B cell (primary cell): ENCODE measurements around the gene DCAKD. TPM values are rescaled to one million over a fixed set of nuclear protein-coding genes. Genes with fewer than 3 reads are reported as not detected.

ENCODE experiments used
- ATAC-seq: fragments of 200-7000 bp; cut with Tn5 transposase; one replicate; pipeline ENCODE4 v1.10.0; 2021; ENCODE audit warnings: low read depth, mild to moderate bottlenecking, moderate number of reproducible peaks, moderate library complexity
- CTCF ChIA-PET: fragments of 350-600 bp; sonication (Branson Sonifier 250); formaldehyde crosslinking; loops from one replicate; lab custom pipeline; 2021; ENCODE audit warnings: antibody characterized with exemption, inconsistent platforms; lab: Charles Lee
- POLR2A ChIA-PET: fragments of 350-600 bp; sonication (Branson Sonifier 250); formaldehyde crosslinking; loops from one replicate; lab custom pipeline; 2021; ENCODE audit warnings: antibody characterized with exemption; lab: Charles Lee
- DNase-seq: peaks from one replicate; pipeline ENCODE4 v3.0.0; 2013
- H2AFZ ChIP-seq: 2 replicates; pipeline ENCODE4 v1.6.1; 2012; ENCODE audit warnings: mild to moderate bottlenecking, low read depth, low read length; ENCODE audit not compliant: insufficient read depth, poor library complexity, severe bottlenecking
- H3K27ac ChIP-seq, 2 donors: 1 replicate in 1 of 2; 2 replicates in 1 of 2; pipeline ENCODE4 v1.5.1; 2012 to 2013; ENCODE audit warnings: low read length in 2 of 2, mild to moderate bottlenecking in 2 of 2, moderate library complexity in 1 of 2
- H3K27me3 ChIP-seq, 4 experiments: fragments of 200-600 bp in 1 of 4; sonication (generic) in 1 of 4; replicated peaks in 1 of 4; 1 replicate in 2 of 4; 2 replicates in 2 of 4; pipeline versions ENCODE4 v1.6.1 to v1.7.0; 2013 to 2016; ENCODE audit warnings: low read length in 3 of 4, mild to moderate bottlenecking in 2 of 4, mixed read lengths in 1 of 4, moderate library complexity in 1 of 4; ENCODE audit not compliant: insufficient read depth in 4 of 4, control insufficient read depth in 3 of 4; ENCODE audit errors: control extremely low read depth in 1 of 4
- H3K36me3 ChIP-seq, 2 experiments: replicated peaks in 1 of 2; 1 replicate in 1 of 2; 2 replicates in 1 of 2; pipeline versions ENCODE4 v1.6.1 to v1.7.1; 2013; ENCODE audit warnings: low read length in 1 of 2; ENCODE audit not compliant: insufficient read depth in 2 of 2, control insufficient read depth in 1 of 2; ENCODE audit errors: control extremely low read depth in 1 of 2, extremely low read depth in 1 of 2
- H3K4me1 ChIP-seq, 2 donors: fragments of 200-600 bp in 1 of 2; sonication (generic) in 1 of 2; 1 replicate in 1 of 2; 2 replicates in 1 of 2; pipeline versions ENCODE4 v1.5.1 to v1.6.1; 2013 to 2017; ENCODE audit warnings: low read length in 2 of 2; ENCODE audit not compliant: control insufficient read depth in 2 of 2, insufficient read depth in 2 of 2
- H3K4me2 ChIP-seq: replicated peaks from 2 replicates; pipeline ENCODE3; 2012; ENCODE audit warnings: mild to moderate bottlenecking, low read depth, low read length; ENCODE audit not compliant: poor library complexity, severe bottlenecking
- H3K4me3 ChIP-seq, 5 experiments: fragments of 200-600 bp in 1 of 5; sonication (generic) in 1 of 5; 1 replicate in 3 of 5; 2 replicates in 2 of 5; pipeline versions ENCODE4 v1.5.1 to v1.7.0; 2011 to 2016; ENCODE audit warnings: low read length in 4 of 5, mild to moderate bottlenecking in 4 of 5, low read depth in 2 of 5, control low read depth in 1 of 5, moderate library complexity in 1 of 5; ENCODE audit not compliant: insufficient read depth in 1 of 5; ENCODE audit errors: control extremely low read depth in 1 of 5, extremely low read depth in 1 of 5
- H3K79me2 ChIP-seq: fragments of 200-600 bp; sonication (generic); one replicate; pipeline ENCODE4 v1.6.0; 2016; ENCODE audit warnings: low read length; ENCODE audit not compliant: control insufficient read depth, insufficient read depth
- H3K9ac ChIP-seq: fragments of 200-600 bp; sonication (generic); 2 replicates; pipeline ENCODE4 v1.6.1; 2017; ENCODE audit warnings: mild to moderate bottlenecking, low read length, moderate library complexity
- H3K9me3 ChIP-seq, 3 donors: one replicate each; pipeline versions ENCODE4 v1.6.1 to v1.7.1; 2013; ENCODE audit warnings: low read length in 2 of 3; ENCODE audit not compliant: control insufficient read depth in 2 of 3, insufficient read depth in 1 of 3; ENCODE audit errors: control extremely low read depth in 1 of 3
- H4K20me1 ChIP-seq: 2 replicates; pipeline ENCODE4 v1.6.0; 2012; ENCODE audit warnings: mild to moderate bottlenecking, low read length; ENCODE audit not compliant: insufficient read depth, control insufficient read depth, poor library complexity, severe bottlenecking
- H3K27ac Mint-ChIP-seq: one replicate; pipeline ENCODE4 v1.8.0; 2021; ENCODE audit warnings: mixed read lengths
- H3K27me3 Mint-ChIP-seq: one replicate; pipeline ENCODE4 v1.8.0; 2021; ENCODE audit warnings: mixed read lengths
- H3K4me1 Mint-ChIP-seq: one replicate; pipeline ENCODE4 v1.8.0; 2021; ENCODE audit warnings: mixed read lengths
- H3K4me3 Mint-ChIP-seq: one replicate; pipeline ENCODE4 v1.8.0; 2021; ENCODE audit warnings: mixed read lengths
- H3K9me3 Mint-ChIP-seq: one replicate; pipeline ENCODE4 v1.8.0; 2022; ENCODE audit warnings: mixed read lengths; ENCODE audit not compliant: insufficient read depth
- CTCF ChIP-seq: fragments of 200-600 bp; IDR thresholded peaks from one replicate; pipeline ENCODE4 v1.8.0; 2022; ENCODE audit warnings: antibody characterized with exemption, mild to moderate bottlenecking
- EZH2 ChIP-seq: IDR thresholded peaks from 2 replicates; pipeline ENCODE4 v1.6.1; 2012; ENCODE audit warnings: borderline replicate concordance, low read depth, mild to moderate bottlenecking, moderate library complexity, low read length; ENCODE audit not compliant: insufficient read depth, poor library complexity, severe bottlenecking
- WGBS: methylation state at CpG from one replicate; pipeline ENCODE4 v1.1.5; 2013; ENCODE audit warnings: missing lambda C conversion rate; ENCODE audit not compliant: insufficient coverage; 5-methylcytosine and 5-hydroxymethylcytosine counted together
- intact Hi-C: fragments of 100-400 bp; cut with micrococcal nuclease; formaldehyde crosslinking; loops from one replicate; pipeline ENCODE4 v1.10.0; 2022
- polyA plus RNA-seq: library from polyadenylated mRNA; depleted of rRNA; stranded (reverse); fragments of >200 nt; gene quantifications from 2 replicates; pipeline ENCODE4 v1.2.3, GENCODE V29; 2012
- total RNA-seq, 2 donors: library from RNA; stranded (reverse); fragments of 120-200 nt in 1 of 2; gene quantifications; 1 replicate in 1 of 2; 2 replicates in 1 of 2; pipeline versions ENCODE4 v1.2.3 to v1.2.4, GENCODE V29; 2013 to 2022

DCAKD gene
- total and polyA plus RNA-seq, 2 donors (not counting 1 experiment from before 2014, with no cell fraction given): 20.6 to 31.5 TPM

- peaks cover 0 to 7% of the 10 kb centered on the region in 2 experiments for H3K36me3 ChIP-seq
- intact Hi-C loops: loop anchor here (1.0 to 5.0 kb wide), 3 partner anchors 49 to 247 kb away; no protein-coding TSS in a partner anchor
- no peak overlapping the region for H3K27ac ChIP-seq
- ATAC-seq (peak; percentile 84), DNase-seq (peak; percentile 82)
- peaks cover 0 to 16% (median 0%) of the 10 kb centered on the region in 3 donors for H3K9me3 ChIP-seq
- no peaks in the 10 kb centered on the region for H4K20me1 ChIP-seq
- peak; percentile 35 for TF ChIP-seq EZH2
- TF ChIP-seq CTCF: peak; percentile 90
- H3K27me3 ChIP-seq: peaks cover 0 to 43% (median 34%) of the 10 kb centered on the region in 4 experiments
- peaks cover 27% of the 10 kb centered on the region for H3K4me1 Mint-ChIP-seq
- peak overlapping the region; percentile 85 for H3K4me2 ChIP-seq
- peaks cover 27 to 28% of the 10 kb centered on the region in 2 donors for H3K4me1 ChIP-seq
- peak overlapping the region; percentile 60 for H3K27ac Mint-ChIP-seq
- H3K4me3 Mint-ChIP-seq: peak overlapping the region; percentile 75
- POLR2A ChIA-PET: no interaction called here
- H3K9ac ChIP-seq: peak overlapping the region; percentile 65
- H3K4me3 ChIP-seq: peak overlapping the region in 4 of 5 experiments; percentile 28 to 53 (median 44)
- no peaks in the 10 kb centered on the region for H3K9me3 Mint-ChIP-seq
- H3K79me2 ChIP-seq: no peaks in the 10 kb centered on the region
- peaks cover 33% of the 10 kb centered on the region for H3K27me3 Mint-ChIP-seq
- CTCF ChIA-PET: interaction anchor here (0.7 to 8.5 kb wide), 19 partner anchors 9 to 250 kb away, joined by 3 to 95 read pairs (median 4); partner anchors contain the start of gene C1QL1
- peak overlapping the region; percentile 65 for H2AFZ ChIP-seq
- 4% methylated on average over 54 of the region's 57 CpGs for WGBS
Observed at GRCh38 chr17:45021607-45022287, 29.7 kb downstream of the DCAKD start.
